AG20443 (cell line): ENCODE results near the gene MCF2L2.

Experiments
- DNase-seq: peaks from one replicate; pipeline ENCODE4 v3.0.0; 2012; ENCODE audit warnings: low spot score, mixed read lengths

Gene MCF2L2

DNA sequence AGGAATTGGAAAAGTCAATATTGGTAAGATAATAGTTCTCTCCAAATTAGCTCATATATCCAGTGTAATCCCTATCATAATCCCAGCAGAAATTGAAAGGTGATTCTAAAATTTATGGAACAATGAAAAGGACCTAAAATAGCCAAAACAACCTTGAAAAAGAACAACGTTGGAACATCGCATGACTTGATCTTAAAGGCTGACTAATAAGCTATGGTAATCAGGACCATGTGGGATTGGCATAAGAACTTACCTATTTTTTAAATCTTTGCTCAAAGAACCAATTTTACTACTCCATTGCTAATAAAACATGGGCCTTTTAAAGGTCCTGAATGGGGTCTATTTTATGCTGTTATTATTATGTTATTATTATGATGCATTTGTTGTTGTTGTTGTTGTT, 134.5 kb downstream of the MCF2L2 start:
- no peak for DNase-seq

DNA sequence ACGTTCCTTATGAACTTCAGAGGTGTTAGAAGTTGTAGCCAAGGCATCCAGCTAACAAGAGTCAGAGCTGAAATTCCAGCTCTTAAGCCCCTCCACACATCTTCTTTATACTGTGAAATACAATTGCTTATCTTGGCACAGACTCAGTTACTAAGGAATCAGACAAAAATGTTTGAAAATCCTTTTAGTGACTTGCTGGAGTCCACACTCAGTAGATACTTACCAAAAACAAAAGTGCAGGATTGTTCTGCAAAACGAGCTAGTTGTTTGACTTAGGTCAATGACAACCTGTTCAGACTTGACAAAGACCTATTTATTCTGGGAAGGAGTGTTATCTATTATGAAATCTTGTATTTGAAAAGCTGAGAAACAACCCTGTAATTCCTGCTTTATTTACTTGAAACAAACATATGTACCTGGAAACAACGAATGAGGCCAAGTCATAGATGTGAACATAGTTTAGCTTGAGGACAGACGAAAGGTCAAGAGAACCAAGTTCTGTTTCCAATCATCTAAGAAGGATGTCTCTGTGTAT, 136.9 kb downstream of the MCF2L2 start:
- DNase-seq = no peak

DNA sequence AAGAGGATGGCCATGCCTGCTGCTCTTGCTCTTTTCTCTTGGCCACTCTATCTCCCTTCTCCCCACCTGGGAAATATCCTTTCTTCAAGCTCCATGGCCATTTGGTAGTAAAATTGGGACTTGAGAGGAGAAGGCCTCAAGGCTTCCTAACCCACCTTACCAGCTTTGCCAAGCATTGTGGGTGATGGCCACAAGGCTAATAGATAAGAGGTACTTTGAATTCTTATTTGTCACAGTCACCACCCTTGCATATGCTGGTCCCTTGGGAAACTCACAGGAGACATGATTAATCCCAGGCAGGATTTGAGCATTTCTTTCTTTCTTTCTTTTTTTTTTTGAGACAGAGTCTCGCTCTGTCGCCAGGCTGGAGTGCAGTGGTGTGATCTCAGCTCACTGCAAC, 138.2 kb downstream of the MCF2L2 start:
- no peak for DNase-seq

DNA sequence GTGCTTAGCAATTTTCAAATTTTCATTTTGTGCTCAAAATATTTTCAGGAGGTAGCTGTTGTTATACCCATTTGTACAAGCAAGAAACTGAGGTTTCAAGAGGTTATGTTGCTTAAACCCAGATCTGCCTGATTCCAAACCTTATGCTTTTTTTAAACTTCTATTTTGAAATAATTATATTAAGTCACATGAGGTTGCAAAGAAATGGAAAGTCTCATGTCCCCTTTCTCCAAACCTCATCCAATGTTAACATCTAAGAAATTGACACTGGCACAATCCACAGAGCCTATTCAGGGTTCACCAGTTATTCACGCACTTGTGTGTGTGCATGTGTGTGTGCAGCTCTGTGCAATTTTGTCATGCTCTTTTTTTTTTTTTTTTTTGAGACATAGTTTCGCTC, 140.3 kb downstream of the MCF2L2 start:
- DNase-seq = no peak

DNA sequence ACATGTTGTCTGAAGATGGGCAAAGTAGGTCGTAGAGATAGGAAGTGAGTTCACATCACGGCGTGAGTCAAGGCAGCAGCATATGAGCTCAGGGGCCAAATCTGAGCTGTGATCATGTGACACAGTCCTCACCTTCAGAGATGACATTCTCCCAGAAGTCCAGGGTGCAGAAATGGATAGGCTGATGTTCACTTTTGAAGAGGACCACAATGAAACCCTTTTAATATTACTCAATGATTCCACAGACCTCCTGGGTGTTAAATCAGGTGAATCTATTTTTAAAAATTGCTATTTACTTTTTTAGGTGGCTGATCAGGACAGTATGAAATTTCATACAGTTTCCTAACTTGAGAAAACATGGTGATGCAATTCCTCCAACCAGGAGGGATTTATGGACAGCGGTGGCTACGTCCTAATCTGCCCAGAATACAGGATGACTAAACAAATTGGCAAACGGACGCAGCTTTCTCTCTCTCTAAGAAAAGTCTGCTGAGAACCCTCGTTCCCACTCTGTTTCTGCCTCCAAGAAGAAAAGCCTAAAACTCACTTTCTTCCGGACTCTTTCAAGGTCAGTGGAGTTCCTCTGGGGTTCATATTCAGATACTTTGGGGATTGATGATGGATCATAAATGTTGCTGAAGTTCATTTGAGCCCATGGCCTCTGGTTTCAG, 141.0 kb downstream of the MCF2L2 start:
- DNase-seq = peak; percentile 80

DNA sequence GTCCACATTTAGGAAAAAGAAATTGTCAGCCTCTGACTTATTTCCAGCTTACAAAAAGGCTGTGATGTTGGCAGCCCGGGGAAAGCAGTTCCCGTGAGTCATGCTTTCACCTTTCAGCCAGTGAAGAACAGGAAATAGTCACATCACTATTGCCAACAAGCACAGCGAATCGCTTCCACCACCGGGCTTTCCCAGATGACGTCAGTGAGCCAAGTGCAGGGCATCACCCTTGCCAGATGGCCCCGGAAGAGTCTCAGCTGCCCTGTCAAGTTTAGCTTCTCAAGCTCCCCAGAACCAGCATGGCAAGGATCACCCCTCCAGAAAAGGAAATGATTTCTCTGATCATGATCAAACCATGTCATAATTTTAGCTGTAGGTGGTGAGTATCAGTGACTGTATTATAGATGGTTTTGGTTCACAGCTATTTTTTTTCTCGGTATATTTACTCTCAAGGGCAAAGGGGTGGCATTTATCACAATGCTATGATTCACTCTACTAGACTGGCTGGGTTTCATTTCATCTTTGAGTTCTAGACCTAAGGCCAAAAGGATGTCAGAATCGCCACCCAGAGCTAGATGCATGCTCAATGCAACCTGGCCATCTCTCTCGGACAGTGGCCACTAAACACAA, 142.5 kb downstream of the MCF2L2 start:
- DNase-seq = peak; percentile 88

DNA sequence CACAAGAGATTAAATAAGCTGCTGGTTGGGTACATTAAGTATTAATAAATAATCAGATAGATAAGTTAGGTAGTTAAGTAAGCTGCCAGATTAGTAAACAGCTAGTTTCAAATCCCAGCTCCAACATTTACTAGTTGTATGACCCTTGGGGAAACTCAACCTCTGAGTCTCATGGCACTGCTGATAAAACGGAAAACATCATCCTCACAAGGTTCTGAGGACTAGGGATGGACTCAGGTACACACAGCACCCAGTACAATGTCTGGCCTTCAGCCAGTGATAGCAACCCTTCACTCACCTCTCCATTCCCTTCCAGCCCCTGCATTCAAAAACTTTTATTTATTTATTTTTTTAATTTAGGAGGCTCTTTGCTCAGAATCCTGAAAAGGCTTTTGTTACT, 143.1 kb downstream of the MCF2L2 start:
- no peak for DNase-seq

DNA sequence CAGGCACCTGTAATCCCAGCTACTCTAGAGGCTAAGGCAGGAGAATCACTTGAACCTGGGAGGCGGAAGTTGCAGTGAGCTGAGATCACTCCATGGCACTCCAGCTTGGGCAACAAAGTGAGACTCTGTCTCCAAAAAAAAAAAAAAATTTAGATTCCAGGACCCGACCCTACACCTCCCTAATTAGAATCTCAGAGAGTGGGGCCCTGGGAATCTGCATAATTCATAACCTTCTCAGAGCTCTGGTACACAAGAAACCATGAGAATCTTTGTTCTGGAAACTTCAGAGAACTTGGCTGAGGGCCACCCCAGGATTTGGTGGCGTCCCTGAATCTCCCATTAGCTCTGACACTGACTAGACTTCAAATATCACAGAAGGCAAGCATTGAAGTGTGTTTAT, 143.8 kb downstream of the MCF2L2 start:
- DNase-seq = no peak

DNA sequence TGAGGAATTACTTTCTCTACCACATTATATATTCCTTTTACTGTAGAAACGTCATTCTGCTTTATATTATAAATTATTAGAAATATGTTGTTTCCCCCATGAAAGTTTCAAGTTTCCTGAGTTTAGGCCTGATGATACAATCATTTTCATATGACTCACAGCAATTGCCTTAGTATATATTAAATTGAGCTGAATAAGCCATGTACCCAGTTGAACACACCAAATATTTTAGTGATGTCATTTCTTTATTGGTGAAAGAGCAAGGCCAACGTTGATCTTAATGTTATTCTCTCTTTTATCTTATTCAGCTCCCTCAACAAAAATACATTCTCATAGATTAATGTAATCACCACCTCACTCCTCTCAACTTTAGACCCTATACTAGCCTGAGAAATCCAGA, 144.5 kb downstream of the MCF2L2 start:
- no peak for DNase-seq

DNA sequence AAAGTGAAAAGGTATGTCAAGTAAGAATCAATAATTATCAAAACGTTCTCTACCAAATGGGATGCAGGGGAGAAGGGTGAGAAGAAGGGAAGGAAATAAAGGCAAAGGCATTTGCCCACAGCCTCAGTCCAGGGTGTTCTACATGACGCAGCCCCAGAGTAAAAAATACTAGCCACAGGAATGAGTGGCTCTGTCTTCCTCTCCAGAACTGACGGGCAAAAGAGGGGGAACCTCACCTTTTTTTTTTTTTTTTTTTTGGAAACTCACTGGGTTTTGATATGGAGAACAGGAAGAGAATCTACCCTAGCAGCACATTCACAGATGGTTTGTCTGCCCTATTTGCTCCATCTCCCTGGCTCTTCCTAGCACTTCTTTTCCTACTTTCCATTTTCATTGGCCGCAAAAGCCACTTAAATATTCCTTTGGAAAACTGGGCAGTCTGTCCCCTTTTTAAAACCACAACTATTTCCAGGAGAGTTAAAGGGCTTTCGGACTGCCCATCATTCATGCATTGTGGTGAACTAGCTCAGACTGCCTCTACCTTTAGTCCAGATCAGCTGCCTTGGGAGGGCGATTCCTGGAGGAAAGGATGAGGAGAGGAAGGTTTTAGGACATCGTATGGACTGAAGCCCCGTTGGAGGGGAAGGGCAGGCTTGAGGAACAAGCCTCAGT, 147.2 kb downstream of the MCF2L2 start:
- DNase-seq = no peak

DNA sequence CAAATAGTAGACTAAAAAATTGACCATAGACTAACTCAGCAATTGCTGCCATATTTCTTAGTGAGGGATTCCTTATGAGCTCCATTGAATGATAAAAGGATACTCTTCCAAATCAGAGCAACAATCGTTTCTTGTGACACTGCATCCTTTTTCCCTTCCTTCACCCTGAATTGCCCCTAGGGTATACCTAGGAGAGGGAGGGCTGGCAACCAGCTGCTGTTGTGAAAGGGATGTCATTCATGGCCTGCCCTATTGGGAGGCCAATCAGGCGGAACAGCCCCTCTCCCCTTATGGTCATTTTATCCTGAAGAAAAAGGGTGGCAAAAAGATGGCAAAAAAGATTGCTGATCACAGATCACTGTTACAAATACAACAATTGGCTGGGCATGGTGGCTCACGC, 149.0 kb downstream of the MCF2L2 start:
- DNase-seq = no peak

DNA sequence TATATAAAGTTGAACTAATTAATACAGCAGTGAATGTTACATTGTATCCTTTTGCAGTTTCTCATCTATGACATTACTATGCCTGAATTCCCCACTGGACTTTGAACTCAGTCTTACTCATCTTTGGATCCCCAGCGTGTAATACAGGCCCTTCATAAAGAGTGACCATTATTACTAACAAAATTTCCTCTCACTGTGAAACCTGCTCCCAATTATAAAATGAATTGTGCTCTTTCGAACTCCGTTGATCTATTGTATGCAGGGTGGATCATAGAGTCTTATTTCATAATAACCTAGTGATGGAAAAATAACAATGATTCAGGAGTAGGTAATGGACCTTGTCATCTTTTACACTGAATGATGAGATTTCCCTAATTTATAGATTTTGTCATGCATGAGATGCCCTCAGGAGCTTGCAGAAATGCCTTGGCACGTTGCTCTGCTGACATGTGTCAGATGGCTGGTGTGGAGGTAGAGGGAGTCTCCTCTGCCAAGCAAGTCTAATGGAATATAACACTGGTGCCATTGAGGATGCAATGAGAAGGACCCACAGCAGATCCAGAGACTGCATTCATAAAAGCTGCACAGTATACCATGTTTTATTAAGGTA, 149.8 kb downstream of the MCF2L2 start:
- DNase-seq = no peak

DNA sequence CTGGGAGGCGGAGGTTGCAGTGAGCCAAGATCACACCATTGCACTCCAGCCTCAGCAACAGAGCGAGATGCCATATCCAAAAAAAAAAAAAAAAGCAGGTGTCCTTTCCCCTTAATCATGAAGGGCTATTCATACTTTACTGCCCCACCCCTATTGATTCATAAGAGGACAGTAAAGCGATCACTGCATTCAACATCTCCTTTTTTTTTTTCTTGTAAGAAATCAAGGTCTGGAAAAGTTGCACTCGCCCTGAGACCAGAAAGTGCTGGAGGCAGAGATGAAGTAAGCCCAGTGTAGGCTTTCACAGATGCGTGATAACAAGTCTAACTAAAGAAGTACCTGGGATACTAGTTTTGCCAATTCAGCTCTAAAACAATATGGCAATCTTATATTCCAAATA, 151.2 kb downstream of the MCF2L2 start:
- no peak for DNase-seq

DNA sequence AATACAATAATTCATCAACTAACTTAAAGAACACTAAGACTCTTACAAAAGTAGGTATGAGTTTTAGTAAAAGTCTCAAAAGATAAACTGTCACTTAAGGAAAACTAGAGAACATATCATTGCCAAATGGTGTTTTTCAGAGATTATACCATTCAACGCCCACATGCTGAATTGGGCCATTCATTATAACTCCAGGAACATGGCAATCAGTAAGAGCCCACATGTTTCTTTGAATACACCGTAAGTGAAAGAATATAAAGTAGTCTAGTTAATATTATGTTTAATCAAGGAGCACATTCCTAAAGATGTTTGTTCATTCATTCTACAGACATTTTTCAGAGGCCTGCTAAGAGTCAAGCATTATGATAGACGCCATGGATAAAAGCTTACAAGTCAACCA, 152.5 kb downstream of the MCF2L2 start:
- no peak for DNase-seq

DNA sequence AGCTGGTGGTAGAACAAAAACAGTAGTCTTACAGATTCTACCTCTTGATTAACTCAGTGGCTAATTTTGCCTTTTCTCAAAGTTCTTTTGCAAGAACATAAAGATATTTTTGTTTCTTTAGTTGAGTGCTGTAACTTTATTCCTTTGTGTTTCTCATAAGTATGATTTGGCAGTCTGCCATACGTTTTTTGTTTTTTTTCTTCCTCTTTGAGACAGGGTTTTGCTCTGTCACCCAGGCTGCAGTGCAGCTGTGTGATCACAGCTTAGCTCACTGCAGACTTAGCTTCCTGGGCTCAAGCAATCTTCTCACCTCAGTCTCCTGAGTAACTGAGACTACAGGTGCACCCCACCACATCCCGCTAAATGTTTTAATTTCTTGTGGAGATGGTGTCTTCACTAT, 153.0 kb downstream of the MCF2L2 start:
- DNase-seq = no peak

DNA sequence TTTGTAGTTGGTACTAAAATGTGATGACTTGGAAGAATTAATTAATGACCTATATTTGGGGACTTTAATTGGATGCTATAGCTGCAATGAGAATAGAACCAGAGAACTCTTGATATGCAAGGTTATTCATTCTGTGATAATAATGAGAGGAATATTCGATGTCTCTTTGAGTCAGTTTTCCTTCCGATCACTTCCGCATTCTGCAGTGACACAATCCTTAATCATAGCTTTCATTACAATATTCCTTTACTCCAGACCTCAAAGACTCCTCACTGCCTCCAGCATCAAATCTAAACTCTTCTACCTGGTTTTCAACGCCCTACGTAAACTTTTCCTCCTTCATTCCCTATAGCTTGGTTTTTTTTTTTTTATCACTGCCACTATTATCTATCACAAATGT, 153.8 kb downstream of the MCF2L2 start:
- DNase-seq = no peak

DNA sequence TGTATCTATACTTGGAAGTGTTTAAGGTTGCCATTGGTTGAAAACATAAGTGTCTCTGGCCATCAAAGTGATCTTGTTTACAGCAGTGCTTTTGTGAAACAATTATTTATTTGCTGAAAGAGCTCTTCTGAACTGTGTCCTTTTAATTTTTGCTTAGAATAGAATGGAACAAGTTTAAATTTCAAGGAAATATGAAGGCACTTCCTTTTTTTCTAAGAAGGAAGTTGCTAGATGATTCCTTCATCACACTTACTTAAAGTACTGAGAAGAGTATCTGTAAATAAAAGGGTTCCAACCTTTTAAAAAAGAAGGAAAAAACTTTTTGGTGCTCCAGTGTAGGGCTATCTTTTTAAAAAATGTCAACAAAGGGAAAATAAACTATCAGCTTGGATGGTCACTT, 155.6 kb downstream of the MCF2L2 start:
- DNase-seq = no peak

DNA sequence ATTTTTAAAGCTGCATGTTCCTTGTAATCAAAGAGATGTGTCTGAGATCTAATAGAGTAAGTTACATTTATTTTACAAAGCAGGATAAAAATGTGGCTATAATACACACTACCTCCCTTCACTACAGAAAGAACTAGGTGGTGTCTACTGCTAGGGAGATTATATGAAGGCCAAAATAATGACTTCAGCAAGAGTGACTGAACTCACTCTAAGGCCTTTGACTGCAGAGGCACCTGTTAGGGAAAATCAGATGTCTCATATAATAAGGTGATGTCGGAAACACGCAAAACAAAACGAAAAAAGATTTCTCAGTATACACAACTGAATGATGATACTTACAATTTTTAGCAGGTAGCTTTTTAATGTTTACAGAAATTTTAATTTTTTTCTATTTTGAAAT, 156.3 kb downstream of the MCF2L2 start:
- DNase-seq = no peak

DNA sequence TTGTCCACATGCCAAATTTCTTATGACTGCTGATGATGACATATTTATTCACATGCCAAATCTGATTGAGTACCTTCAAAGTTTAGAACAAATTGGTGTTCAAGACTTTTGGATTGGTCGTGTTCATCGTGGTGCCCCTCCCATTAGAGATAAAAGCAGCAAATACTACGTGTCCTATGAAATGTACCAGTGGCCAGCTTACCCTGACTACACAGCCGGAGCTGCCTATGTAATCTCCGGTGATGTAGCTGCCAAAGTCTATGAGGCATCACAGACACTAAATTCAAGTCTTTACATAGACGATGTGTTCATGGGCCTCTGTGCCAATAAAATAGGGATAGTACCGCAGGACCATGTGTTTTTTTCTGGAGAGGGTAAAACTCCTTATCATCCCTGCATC, 158.1 kb downstream of the MCF2L2 start:
- no peak for DNase-seq

DNA sequence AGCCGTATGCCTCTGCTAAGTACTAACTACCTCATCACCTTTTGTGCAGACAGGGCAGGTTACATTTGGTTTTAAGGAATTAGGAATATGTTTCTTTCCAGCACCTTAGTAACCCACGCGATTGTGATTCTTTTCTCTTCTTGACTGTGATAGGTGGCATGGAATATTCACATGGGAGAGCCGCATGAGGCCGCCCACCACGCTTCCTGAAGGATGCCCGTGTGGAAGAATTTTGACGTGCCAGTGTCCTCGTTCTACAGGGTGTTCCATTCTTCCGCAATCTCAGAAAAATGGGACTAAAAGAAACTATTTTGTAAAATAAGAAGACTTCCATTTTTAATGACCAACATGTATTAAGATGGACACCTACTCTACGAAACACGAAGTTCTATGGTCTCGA, 159.1 kb downstream of the MCF2L2 start:
- DNase-seq = no peak

DNA sequence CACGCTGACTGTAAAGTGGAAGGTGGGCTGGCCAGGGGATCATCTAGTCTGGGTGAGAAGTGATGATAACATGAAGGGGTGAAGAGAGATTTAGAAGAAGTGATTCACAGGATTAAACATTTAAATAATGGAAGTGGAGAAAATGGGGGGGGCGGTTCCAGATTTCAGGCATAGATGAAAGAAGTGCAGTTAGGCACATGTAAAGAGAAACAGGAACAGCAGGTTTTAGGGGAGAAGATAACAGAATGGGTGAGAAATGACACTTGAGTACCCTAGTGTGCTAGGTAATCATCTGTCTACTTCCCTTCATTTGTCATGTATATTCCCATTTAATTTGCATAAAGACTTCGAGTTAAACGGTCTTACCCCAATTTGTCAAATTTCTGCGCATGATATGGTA, 160.1 kb downstream of the MCF2L2 start:
- DNase-seq = no peak

DNA sequence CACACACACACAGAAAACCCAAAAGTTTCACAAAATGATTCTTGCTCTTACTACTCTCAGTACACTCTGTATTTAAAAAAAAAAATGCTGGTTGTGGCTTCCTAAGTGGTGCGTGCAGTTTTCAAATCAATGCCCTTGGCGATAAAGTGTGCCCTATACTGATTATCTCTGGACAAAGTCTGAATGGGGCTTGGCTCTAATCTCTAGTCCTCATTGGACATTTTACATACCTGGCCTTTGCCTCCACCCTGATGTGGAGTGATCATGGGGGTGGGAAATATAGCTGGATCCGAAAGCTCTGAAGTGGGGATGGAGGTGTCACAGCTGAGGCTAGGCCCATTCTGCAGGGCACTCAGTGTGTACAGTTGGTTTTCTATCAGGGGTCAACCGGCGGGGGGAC, 161.3 kb downstream of the MCF2L2 start:
- no peak for DNase-seq

DNA sequence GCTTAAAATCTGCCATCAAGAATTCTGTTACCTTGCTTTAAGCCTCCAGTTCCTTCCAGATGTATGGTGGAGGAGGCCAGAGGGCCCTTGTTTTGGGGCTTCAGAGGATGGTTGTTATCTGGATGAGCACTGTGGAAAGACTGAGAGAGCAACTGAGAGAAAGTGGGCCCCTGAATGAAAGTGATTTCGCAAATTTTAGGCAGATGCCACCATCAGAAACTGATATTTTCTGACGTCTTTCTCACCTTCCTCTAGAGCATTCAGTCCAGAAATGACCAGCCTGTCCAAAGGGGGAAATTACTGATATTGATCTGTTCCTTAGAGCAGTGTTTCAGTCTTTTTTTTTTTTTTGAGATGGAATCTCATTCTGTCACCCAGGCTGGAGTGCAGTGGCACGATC, 162.0 kb downstream of the MCF2L2 start:
- no peak for DNase-seq
